ENCODE results near the gene ENTPD2. TPM values are rescaled to one million over a fixed set of nuclear protein-coding genes. Genes with fewer than 3 reads are reported as not detected.

ENTPD2 gene
- total RNA-seq, 1 experiment from 2014 or later, result 9.0 TPM

DNA sequence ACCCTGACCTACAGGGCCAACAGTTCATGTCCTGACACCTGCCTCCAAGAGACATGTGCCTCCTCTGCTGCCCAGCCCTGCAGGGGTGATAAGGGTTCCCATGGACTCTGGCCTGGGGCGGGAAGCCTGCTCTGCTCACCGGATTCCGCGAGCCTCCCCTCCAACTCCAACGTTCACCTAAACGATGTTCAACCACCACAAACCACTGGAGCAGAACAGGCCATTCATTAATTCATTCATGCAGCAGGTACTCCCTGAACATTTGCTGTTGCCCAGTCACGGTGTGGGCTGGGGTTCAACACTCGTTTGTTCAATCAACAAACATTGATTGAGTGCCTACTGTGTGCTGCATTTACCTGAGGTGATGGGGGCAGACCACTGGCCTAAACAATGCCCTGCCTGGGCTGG, 20.1 kb upstream of the ENTPD2 start:
- CTCF ChIA-PET, result no interaction called here
- POLR2A ChIA-PET (ENCODE audit: unreplicated experiment), result no interaction called here
- H3K4me2 ChIP-seq, result no peak overlapping the region

DNA sequence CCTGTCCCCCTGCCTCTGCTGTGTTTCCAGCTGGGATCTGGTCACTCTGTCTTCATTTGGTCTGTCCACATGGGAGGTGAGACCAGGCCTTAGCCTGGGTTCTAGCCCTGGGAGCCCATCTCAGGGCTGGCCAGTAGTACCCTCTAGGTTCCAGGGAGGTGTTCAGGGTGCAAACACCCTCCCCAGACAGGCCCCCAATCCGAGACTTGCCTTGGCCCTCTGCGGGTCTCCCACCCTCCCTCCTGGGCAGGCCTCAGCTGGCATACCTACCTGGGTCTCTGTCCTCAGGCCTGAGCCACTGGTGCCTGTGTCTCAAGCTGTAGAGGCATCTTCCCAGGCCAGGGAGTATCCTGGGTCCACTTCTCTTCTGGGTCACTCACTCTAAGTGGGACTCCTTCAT, 17.4 kb upstream of the ENTPD2 start:
- ChIA-PET POLR2A (ENCODE audit: unreplicated experiment) (interaction anchor here (0.6 to 1.1 kb wide), 4 partner anchors 12 to 170 kb away, joined by 4 to 15 read pairs (median 6); partner anchors contain the start of genes CLIC3, MAN1B1 and TUBB4B), CTCF (interaction anchor here (0.5 to 2.0 kb wide), 3 partner anchors 24 to 165 kb away, joined by 5 to 7 read pairs (median 7); no protein-coding TSS in a partner anchor)
- H3K9me2 ChIP-seq (ENCODE audit: insufficient read depth), result no peaks in the 10 kb centered on the region
- peaks cover 25% of the 10 kb centered on the region for H3K4me1 ChIP-seq (replicated peaks; ENCODE audit: insufficient read depth)
- peaks cover 10% of the 10 kb centered on the region; the same call in 1 of the 2 replicates for H4K20me1 ChIP-seq (ENCODE audit: insufficient read depth)
- H3K79me2 ChIP-seq (ENCODE audit: low read depth), result peaks cover 18% of the 10 kb centered on the region; the same call in 1 of the 2 replicates
- TF ChIP-seq, protein P1, sequence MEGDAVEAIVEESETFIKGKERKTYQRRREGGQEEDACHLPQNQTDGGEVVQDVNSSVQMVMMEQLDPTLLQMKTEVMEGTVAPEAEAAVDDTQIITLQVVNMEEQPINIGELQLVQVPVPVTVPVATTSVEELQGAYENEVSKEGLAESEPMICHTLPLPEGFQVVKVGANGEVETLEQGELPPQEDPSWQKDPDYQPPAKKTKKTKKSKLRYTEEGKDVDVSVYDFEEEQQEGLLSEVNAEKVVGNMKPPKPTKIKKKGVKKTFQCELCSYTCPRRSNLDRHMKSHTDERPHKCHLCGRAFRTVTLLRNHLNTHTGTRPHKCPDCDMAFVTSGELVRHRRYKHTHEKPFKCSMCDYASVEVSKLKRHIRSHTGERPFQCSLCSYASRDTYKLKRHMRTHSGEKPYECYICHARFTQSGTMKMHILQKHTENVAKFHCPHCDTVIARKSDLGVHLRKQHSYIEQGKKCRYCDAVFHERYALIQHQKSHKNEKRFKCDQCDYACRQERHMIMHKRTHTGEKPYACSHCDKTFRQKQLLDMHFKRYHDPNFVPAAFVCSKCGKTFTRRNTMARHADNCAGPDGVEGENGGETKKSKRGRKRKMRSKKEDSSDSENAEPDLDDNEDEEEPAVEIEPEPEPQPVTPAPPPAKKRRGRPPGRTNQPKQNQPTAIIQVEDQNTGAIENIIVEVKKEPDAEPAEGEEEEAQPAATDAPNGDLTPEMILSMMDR (conservative IDR thresholded peaks at IDR 0.05), result no peak
- TF ChIP-seq EZH2 (IDR thresholded peaks at IDR 0.05; ENCODE audit: low read depth), result no peak
- H3K4me2 ChIP-seq, result peak overlapping the region; percentile 90
- H3K9me3 ChIP-seq (ENCODE audit: insufficient read depth, low read depth), result no peaks in the 10 kb centered on the region
- H3K36me3 ChIP-seq (ENCODE audit: low read depth), result no peaks in the 10 kb centered on the region
- no peak overlapping the region for H2AFZ ChIP-seq
- peak in 1 of 2 experiments; percentile 32 for DNase-seq
- H3K27ac ChIP-seq, result no peak overlapping the region
- BruUV-seq (replicated peaks), result no TSS peak
- H3K27me3 ChIP-seq (ENCODE audit: insufficient read depth, low read depth), result no peaks in the 10 kb centered on the region
- peak overlapping the region; percentile 67; the same call in 1 of the 2 replicates for H3K4me3 ChIP-seq
- intact Hi-C loops (cut with micrococcal nuclease; ENCODE audit: unreplicated experiment), result no loop called here
- peaks cover 26% of the 10 kb centered on the region for H3F3A ChIP-seq (ENCODE audit: insufficient read depth, low read depth)

More for the DNA sequence above, 20.1 kb upstream of the ENTPD2 start:
- Histone ChIP-seq H3K27me3 (ENCODE audit: insufficient read depth, low read depth) (no peaks in the 10 kb centered on the region), H4K20me1 (ENCODE audit: insufficient read depth) (0 out of 2 replicates have a peak, but pooled peaks cover 4% of the 10 kb centered on the region), H3K4me1 (replicated peaks; ENCODE audit: insufficient read depth) (peaks cover 13% of the 10 kb centered on the region), H3K9me3 (ENCODE audit: insufficient read depth, low read depth) (no peaks in the 10 kb centered on the region), H3K4me3 (no peak overlapping the region), H3K9me2 (ENCODE audit: insufficient read depth) (no peaks in the 10 kb centered on the region), H3K36me3 (ENCODE audit: low read depth) (no peaks in the 10 kb centered on the region), H3K27ac (no peak overlapping the region), H3K79me2 (ENCODE audit: low read depth) (0 out of 2 replicates have a peak, but pooled peaks cover 6% of the 10 kb centered on the region), H3F3A (ENCODE audit: insufficient read depth, low read depth) (peaks cover 25% of the 10 kb centered on the region), H2AFZ (no peak overlapping the region)
- intact Hi-C loops (cut with micrococcal nuclease; ENCODE audit: unreplicated experiment), result no loop called here
- DNase-seq, result peak in 1 of 2 experiments; percentile 22
- BruUV-seq (replicated peaks), result no TSS peak
- TF ChIP-seq EZH2 (IDR thresholded peaks at IDR 0.05; ENCODE audit: low read depth), result no peak
- TF ChIP-seq, protein P1 (conservative IDR thresholded peaks at IDR 0.05), result no peak

DNA sequence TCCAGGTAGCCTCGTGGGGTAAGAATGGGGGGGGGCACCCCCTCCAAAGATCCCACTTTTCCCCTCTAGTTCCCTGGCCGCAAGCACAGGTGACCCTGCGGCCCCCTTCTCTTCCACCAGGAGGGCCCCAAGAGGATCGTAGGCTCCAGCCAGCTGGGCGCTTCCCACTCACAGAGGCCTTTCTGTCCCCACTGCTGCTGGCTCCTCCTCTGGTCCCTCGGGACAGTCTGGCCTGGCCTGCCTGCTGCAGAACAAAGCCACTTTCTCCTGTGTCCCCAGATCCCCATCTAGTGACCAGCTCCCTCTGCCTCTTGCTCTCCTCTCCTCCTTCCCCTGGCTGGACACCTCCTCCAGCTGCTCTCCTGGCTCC, 17.0 kb upstream of the ENTPD2 start:
- Histone ChIP-seq H4K20me1 (ENCODE audit: insufficient read depth) (peaks cover 10% of the 10 kb centered on the region; the same call in 1 of the 2 replicates), H3K36me3 (ENCODE audit: low read depth) (no peaks in the 10 kb centered on the region), H3K9me2 (ENCODE audit: insufficient read depth) (no peaks in the 10 kb centered on the region), H3K4me2 (peak overlapping the region; percentile 90), H3K27me3 (ENCODE audit: insufficient read depth, low read depth) (no peaks in the 10 kb centered on the region), H2AFZ (peak overlapping the region; percentile 63; the same call in 1 of the 2 replicates), H3K4me1 (replicated peaks; ENCODE audit: insufficient read depth) (peaks cover 25% of the 10 kb centered on the region), H3K27ac (no peak overlapping the region), H3K4me3 (peak overlapping the region; percentile 67; the same call in 1 of the 2 replicates), H3K79me2 (ENCODE audit: low read depth) (peaks cover 18% of the 10 kb centered on the region; the same call in 1 of the 2 replicates), H3F3A (ENCODE audit: insufficient read depth, low read depth) (peaks cover 23% of the 10 kb centered on the region), H3K9me3 (ENCODE audit: insufficient read depth, low read depth) (no peaks in the 10 kb centered on the region)
- no peak for DNase-seq
- ChIA-PET POLR2A (ENCODE audit: unreplicated experiment) (interaction anchor here (0.6 to 1.1 kb wide), 5 partner anchors 13 to 270 kb away, joined by 4 to 15 read pairs (median 6); partner anchors contain the start of genes CLIC3, MAN1B1 and TUBB4B), CTCF (interaction anchor here (0.5 to 2.0 kb wide), 5 partner anchors 24 to 228 kb away, joined by 4 to 7 read pairs (median 5); no protein-coding TSS in a partner anchor)
- TF ChIP-seq, protein P1 (conservative IDR thresholded peaks at IDR 0.05), result no peak
- TF ChIP-seq EZH2 (IDR thresholded peaks at IDR 0.05; ENCODE audit: low read depth), result no peak
- intact Hi-C loops (cut with micrococcal nuclease; ENCODE audit: unreplicated experiment), result loop anchor here (1.0 kb wide), 2 partner anchors 15 to 156 kb away; partner anchors contain the start of genes MAN1B1 and RNF224
- TSS peak; percentile 29 for BruUV-seq (replicated peaks)

Measured in PC-9 (cell line).